ENCODE data around the gene CCDC191. TPM values are rescaled to one million over a fixed set of nuclear protein-coding genes. Genes with fewer than 3 reads are reported as not detected.

CCDC191 gene
- total RNA-seq, 4 donors from 2014 or later, result 3.2 to 5.1 (median 4.1) TPM

DNA sequence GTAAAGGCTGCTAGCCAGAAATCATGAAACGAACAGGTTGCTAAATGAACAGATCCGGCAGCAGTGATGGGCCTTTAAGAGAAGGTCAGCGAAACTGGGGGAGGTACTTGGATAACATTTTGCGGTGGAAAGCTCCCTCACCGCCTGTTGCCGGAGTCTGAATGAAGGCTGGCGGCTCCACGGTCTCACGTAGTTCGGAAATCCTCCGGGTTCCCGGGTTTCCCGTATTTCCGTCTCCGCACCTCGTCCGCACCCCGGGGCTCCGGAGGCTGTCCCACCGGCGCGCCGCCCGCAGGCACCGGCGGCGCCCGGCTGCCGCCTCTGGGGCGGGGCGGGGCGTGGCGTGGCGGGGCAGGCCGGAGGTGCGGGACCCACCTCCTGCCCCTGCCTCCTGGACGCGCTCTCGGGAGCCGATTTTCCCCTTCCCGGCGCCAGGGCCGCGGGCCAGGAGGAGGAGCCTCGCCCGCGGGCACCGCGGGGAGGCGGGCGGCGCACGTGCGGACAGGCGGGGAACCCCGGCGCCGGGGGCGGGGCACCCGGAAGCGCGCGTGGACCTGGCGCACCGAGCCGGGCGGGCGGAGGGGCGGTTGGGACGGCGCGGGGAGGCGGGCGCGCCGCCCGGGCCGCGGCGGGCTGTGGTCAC lies 108.8 kb downstream of the CCDC191 start, which contains the start of gene ZDHHC23:
Gene ZDHHC23 (plus strand): TSS at position 642 of the 643 bp plus-strand sequence. CDS start 790 bp downstream, outside the sequence.
- TF ChIP-seq, protein P1, sequence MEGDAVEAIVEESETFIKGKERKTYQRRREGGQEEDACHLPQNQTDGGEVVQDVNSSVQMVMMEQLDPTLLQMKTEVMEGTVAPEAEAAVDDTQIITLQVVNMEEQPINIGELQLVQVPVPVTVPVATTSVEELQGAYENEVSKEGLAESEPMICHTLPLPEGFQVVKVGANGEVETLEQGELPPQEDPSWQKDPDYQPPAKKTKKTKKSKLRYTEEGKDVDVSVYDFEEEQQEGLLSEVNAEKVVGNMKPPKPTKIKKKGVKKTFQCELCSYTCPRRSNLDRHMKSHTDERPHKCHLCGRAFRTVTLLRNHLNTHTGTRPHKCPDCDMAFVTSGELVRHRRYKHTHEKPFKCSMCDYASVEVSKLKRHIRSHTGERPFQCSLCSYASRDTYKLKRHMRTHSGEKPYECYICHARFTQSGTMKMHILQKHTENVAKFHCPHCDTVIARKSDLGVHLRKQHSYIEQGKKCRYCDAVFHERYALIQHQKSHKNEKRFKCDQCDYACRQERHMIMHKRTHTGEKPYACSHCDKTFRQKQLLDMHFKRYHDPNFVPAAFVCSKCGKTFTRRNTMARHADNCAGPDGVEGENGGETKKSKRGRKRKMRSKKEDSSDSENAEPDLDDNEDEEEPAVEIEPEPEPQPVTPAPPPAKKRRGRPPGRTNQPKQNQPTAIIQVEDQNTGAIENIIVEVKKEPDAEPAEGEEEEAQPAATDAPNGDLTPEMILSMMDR (IDR thresholded peaks at IDR 0.05; ENCODE audit: low read depth), result no peak

DNA sequence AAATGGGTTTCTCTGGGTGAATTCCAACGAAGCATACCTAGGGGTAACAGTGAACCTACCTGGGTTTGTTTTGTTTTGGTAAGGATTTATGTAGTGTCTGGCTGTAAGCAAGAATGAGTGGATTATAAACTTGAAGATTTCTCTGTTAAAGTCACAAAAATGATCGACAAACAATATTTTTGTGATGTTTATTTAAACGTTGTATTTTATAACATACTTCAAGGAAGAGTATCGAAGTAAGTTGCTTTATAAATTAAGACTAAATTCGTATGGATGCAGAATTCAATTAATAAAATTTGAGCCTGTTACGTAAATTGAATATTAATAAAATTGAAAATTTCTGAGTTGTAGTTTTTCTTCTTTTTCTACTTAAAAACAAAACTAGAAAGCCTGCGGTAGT lies 109.5 kb downstream of the CCDC191 start:
- TF ChIP-seq, protein P1 (IDR thresholded peaks at IDR 0.05; ENCODE audit: low read depth), result no peak

DNA sequence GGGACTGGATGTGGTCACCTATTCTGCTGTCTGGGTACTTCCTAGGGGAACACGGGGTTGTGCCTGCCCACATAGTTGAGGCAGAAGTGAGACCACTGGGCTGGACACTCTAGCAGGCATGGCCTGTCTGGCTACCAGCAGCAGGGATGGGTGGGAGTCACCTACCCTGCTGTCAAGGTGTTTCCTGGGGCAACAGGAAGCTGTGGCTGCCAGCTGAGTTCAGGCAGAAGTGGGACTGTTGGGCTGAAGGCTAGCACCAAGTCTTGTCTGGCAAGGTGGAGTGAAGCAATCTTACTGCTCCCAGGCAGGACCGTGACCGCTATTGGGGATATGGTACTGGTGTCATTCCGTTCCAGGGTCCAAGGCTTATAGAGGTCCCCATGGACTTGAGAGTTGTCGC lies 128.8 kb downstream of the CCDC191 start:
- TF ChIP-seq, protein P1 (IDR thresholded peaks at IDR 0.05; ENCODE audit: low read depth), result no peak

DNA sequence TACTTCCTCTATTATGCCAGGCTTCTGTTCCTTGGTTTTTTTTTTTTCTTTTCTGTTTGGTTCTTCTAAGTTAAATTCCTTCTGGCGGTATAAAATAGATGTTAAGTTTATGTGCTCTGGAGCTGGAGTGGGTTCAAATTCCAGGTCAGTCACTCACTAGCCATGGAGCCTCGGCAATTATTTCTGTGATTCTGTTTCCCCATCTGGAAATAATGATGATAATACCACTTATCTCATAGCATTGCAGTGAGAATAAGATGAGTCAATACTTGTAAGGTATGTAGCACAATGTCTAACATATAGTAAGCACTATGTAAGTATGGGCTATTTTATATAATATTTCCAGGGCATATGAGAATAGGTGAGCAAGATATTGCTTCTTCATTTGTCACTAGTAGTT lies 141.7 kb downstream of the CCDC191 start:
- TF ChIP-seq, protein P1 (IDR thresholded peaks at IDR 0.05; ENCODE audit: low read depth), result no peak

Other genes with a start within 250 kb of the CCDC191 start
- 1 to 10 TPM in 3 of 4 donors, under 1 TPM in 1; 0.88 to 4.0 (median 1.8) TPM for gene GRAMD1C, start 217.7 kb downstream of the CCDC191 start, total RNA-seq
- gene ZDHHC23, start 108.5 kb downstream of the CCDC191 start, total RNA-seq, result 1 to 10 TPM; 2.4 to 3.8 (median 3.1) TPM
- gene QTRT2, start 211 bp upstream of the CCDC191 start, total RNA-seq, result 10 to 100 TPM; 13.4 to 22.2 (median 18.1) TPM
- not detected for gene DRD3, start 122.5 kb upstream of the CCDC191 start, total RNA-seq
- gene ZNF80, start 181.1 kb upstream of the CCDC191 start, total RNA-seq, result under 1 TPM in 1 of 4 donors, not detected in 3; 0.49 TPM
- 1 to 10 TPM in 2 of 4 donors, under 1 TPM in 1, not detected in 1; 0.44 to 3.3 (median 1.4) TPM for gene TIGIT, start 237.5 kb upstream of the CCDC191 start, total RNA-seq